Ovary (tissue), 3 donors: ENCODE data around the gene CKMT1B.

Experiments used
- POLR2A ChIP-seq: fragments of 450-650 bp; IDR thresholded peaks from one replicate; pipeline ENCODE4 v1.6.1; 2017; ENCODE audit warnings: antibody characterized with exemption, mild to moderate bottlenecking, moderate library complexity
- TF ChIP-seq, protein P1 (sequence below), 3 donors: fragments of 450-650 bp in 2 of 3; fragments of 200-600 bp in 1 of 3; IDR thresholded peaks; one replicate each; pipeline versions ENCODE4 v1.5.1 to v1.8.0; 2016 to 2022; ENCODE audit warnings: antibody characterized with exemption in 3 of 3, mild to moderate bottlenecking in 1 of 3
- donor health status: DM: no; HTN: no; CAD: no.

DNA sequence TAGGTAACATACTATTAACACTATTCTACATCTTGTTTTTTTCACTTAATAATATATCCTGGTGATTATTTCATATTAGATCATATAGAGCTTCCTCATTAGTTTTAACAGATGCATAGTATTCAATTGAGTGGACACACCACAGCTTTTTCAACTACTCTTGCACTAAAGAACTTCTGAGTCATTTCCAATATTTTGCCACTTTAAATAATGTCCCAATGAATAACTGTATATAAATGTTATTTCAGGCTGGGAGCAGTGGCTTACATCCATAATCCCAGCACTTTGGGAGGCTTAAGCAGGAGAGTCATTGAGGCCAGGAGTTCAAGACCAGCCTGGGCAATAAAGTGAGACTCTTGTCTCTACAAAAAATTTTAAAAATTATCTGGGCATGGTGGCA lies 49.6 kb upstream of the CKMT1B start:
- TF ChIP-seq, protein P1, sequence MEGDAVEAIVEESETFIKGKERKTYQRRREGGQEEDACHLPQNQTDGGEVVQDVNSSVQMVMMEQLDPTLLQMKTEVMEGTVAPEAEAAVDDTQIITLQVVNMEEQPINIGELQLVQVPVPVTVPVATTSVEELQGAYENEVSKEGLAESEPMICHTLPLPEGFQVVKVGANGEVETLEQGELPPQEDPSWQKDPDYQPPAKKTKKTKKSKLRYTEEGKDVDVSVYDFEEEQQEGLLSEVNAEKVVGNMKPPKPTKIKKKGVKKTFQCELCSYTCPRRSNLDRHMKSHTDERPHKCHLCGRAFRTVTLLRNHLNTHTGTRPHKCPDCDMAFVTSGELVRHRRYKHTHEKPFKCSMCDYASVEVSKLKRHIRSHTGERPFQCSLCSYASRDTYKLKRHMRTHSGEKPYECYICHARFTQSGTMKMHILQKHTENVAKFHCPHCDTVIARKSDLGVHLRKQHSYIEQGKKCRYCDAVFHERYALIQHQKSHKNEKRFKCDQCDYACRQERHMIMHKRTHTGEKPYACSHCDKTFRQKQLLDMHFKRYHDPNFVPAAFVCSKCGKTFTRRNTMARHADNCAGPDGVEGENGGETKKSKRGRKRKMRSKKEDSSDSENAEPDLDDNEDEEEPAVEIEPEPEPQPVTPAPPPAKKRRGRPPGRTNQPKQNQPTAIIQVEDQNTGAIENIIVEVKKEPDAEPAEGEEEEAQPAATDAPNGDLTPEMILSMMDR (IDR thresholded peaks at IDR 0.05) = no peak
- no peak for TF ChIP-seq POLR2A
